Naive B cell (primary cell): Measurements from ENCODE around the gene ALDH1L1. TPM values are rescaled to one million over a fixed set of nuclear protein-coding genes. Genes with fewer than 3 reads are reported as not detected.

Experiments used
- ATAC-seq, 2 donors: fragments of 150-1000 bp; cut with Tn5 transposase; 2 replicates each; pipeline ENCODE4 v1.10.0; 2021; ENCODE audit warnings: low read depth in 2 of 2, mild to moderate bottlenecking in 2 of 2, moderate library complexity in 2 of 2
- DNase-seq: peaks from one replicate; pipeline ENCODE4 v3.0.0; 2022
- H3K27ac Mint-ChIP-seq, 6 donors: one replicate each; pipeline ENCODE4 v1.8.0; 2020 to 2022; ENCODE audit warnings: mild to moderate bottlenecking in 6 of 6, mixed read lengths in 6 of 6, moderate library complexity in 5 of 6, inconsistent platforms in 2 of 6
- H3K27me3 Mint-ChIP-seq, 3 donors: one replicate each; pipeline ENCODE4 v1.8.0; 2021 to 2022; ENCODE audit warnings: mixed read lengths in 3 of 3, mild to moderate bottlenecking in 1 of 3
- H3K36me3 Mint-ChIP-seq, 2 donors: one replicate each; pipeline ENCODE4 v1.8.0; 2020 to 2022; ENCODE audit warnings: mixed read lengths in 2 of 2, inconsistent platforms in 1 of 2, mild to moderate bottlenecking in 1 of 2
- H3K4me1 Mint-ChIP-seq, 3 donors: one replicate each; pipeline ENCODE4 v1.8.0; 2020 to 2022; ENCODE audit warnings: mixed read lengths in 3 of 3, inconsistent platforms in 1 of 3, mild to moderate bottlenecking in 1 of 3, moderate library complexity in 1 of 3
- H3K4me3 Mint-ChIP-seq, 8 donors: one replicate each; pipeline ENCODE4 v1.8.0; 2020 to 2022; ENCODE audit warnings: mild to moderate bottlenecking in 8 of 8, mixed read lengths in 8 of 8, moderate library complexity in 8 of 8, inconsistent platforms in 2 of 8
- H3K9me3 Mint-ChIP-seq, 7 donors: one replicate each; pipeline ENCODE4 v1.8.0; 2020 to 2022; ENCODE audit warnings: mixed read lengths in 7 of 7, mild to moderate bottlenecking in 5 of 7, inconsistent platforms in 2 of 7, moderate library complexity in 1 of 7
- polyA plus RNA-seq, 6 donors: library from polyadenylated mRNA; unstranded; fragments of 300-500 nt; fragmentation: Illumina TruSeq; gene quantifications; one replicate each; pipeline ENCODE4 v1.2.3, GENCODE V29; 2021; ENCODE audit warnings: low read depth in 6 of 6

The ALDH1L1 gene
- under 1 TPM in 1 of 6 donors, not detected in 5; 0.08 TPM for polyA plus RNA-seq

- H3K4me3 Mint-ChIP-seq = peak within 1 kb of the TSS in 1 of 8 donors; percentile 40
- peaks cover 6 to 12% (median 6%) of the 10 kb centered on the region in 3 donors for H3K4me1 Mint-ChIP-seq
- H3K9me3 Mint-ChIP-seq = peaks cover 0 to 4% (median 0%) of the 10 kb centered on the region in 7 donors
- H3K36me3 Mint-ChIP-seq = peaks cover 0 to 20% of the 10 kb centered on the region in 2 donors
- DNase-seq = no peak
- peaks cover 40 to 63% (median 52%) of the 10 kb centered on the region in 3 donors for H3K27me3 Mint-ChIP-seq
- ATAC-seq = no peak
- peak within 1 kb of the TSS in 1 of 6 donors; percentile 51 for H3K27ac Mint-ChIP-seq
These were observed at the start of gene ALDH1L1 for GRCh38 chr3:126180477-126181397. ALDH1L1 (minus strand) TSS chr3:126180586; CDS start chr3:126160979, 19,607 bp downstream.

- H3K27me3 Mint-ChIP-seq = peaks cover 0 to 8% (median 5%) of the 10 kb centered on the region in 3 donors
- H3K4me1 Mint-ChIP-seq = no peaks in the 10 kb centered on the region
- no peak for ATAC-seq
- no peak overlapping the region for H3K27ac Mint-ChIP-seq
- no peak overlapping the region for H3K4me3 Mint-ChIP-seq
- H3K36me3 Mint-ChIP-seq = peaks cover 0 to 2% of the 10 kb centered on the region in 2 donors
- no peak for DNase-seq
- H3K9me3 Mint-ChIP-seq = peaks cover 0 to 27% (median 11%) of the 10 kb centered on the region in 7 donors
These were observed 46.0 kb upstream of the ALDH1L1 start for GRCh38 chr3:126226374-126226773.

GRCh38 chr3:126216416-126216815 is 36.0 kb upstream of the ALDH1L1 start:
- Mint-ChIP-seq H3K27ac (no peak overlapping the region), H3K9me3 (peaks cover 0 to 22% (median 6%) of the 10 kb centered on the region in 7 donors), H3K4me1 (peaks cover 6 to 14% (median 11%) of the 10 kb centered on the region in 3 donors), H3K36me3 (peaks cover 0 to 14% of the 10 kb centered on the region in 2 donors), H3K27me3 (peaks cover 31 to 78% (median 50%) of the 10 kb centered on the region in 3 donors), H3K4me3 (no peak overlapping the region)
- ATAC-seq = no peak
- DNase-seq = no peak

- no peak overlapping the region for H3K27ac Mint-ChIP-seq
- no peak for DNase-seq
- peak overlapping the region in 3 of 8 donors; percentile 47 to 75 (median 52) for H3K4me3 Mint-ChIP-seq
- H3K36me3 Mint-ChIP-seq = peaks cover 0 to 14% of the 10 kb centered on the region in 2 donors
- peaks cover 6 to 14% (median 11%) of the 10 kb centered on the region in 3 donors for H3K4me1 Mint-ChIP-seq
- peaks cover 0 to 1% (median 0%) of the 10 kb centered on the region in 7 donors for H3K9me3 Mint-ChIP-seq
- H3K27me3 Mint-ChIP-seq = peaks cover 46 to 86% (median 75%) of the 10 kb centered on the region in 3 donors
- ATAC-seq = no peak
These were observed 33.1 kb upstream of the ALDH1L1 start for GRCh38 chr3:126213379-126214028.

- Mint-ChIP-seq H3K27me3 (peaks cover 51 to 93% (median 82%) of the 10 kb centered on the region in 3 donors), H3K9me3 (no peaks in the 10 kb centered on the region), H3K27ac (no peak overlapping the region), H3K36me3 (peaks cover 0 to 14% of the 10 kb centered on the region in 2 donors), H3K4me1 (peaks cover 6 to 14% (median 11%) of the 10 kb centered on the region in 3 donors), H3K4me3 (peak overlapping the region; percentile 26 to 84 (median 76))
- DNase-seq (no peak), ATAC-seq (no peak)
These were observed 32.4 kb upstream of the ALDH1L1 start for GRCh38 chr3:126212620-126213378.

GRCh38 chr3:126212250-126212619 is 31.8 kb upstream of the ALDH1L1 start:
- peaks cover 6 to 14% (median 11%) of the 10 kb centered on the region in 3 donors for H3K4me1 Mint-ChIP-seq
- DNase-seq = no peak
- H3K27ac Mint-ChIP-seq = peak overlapping the region in 1 of 6 donors; percentile 74
- no peak for ATAC-seq
- peak overlapping the region in 5 of 8 donors; percentile 26 to 82 (median 75) for H3K4me3 Mint-ChIP-seq
- no peaks in the 10 kb centered on the region for H3K9me3 Mint-ChIP-seq
- peaks cover 56 to 92% (median 87%) of the 10 kb centered on the region in 3 donors for H3K27me3 Mint-ChIP-seq
- peaks cover 0 to 14% of the 10 kb centered on the region in 2 donors for H3K36me3 Mint-ChIP-seq

GRCh38 chr3:126211569-126211968 is 31.2 kb upstream of the ALDH1L1 start:
- Mint-ChIP-seq H3K36me3 (peaks cover 0 to 14% of the 10 kb centered on the region in 2 donors), H3K27me3 (peaks cover 49 to 85% (median 82%) of the 10 kb centered on the region in 3 donors), H3K4me1 (peaks cover 6 to 14% (median 11%) of the 10 kb centered on the region in 3 donors), H3K9me3 (no peaks in the 10 kb centered on the region), H3K27ac (no peak overlapping the region), H3K4me3 (peak overlapping the region in 1 of 8 donors; percentile 77)
- DNase-seq (no peak), ATAC-seq (no peak)

- peaks cover 0 to 14% of the 10 kb centered on the region in 2 donors for H3K36me3 Mint-ChIP-seq
- H3K4me1 Mint-ChIP-seq = peaks cover 6 to 14% (median 11%) of the 10 kb centered on the region in 3 donors
- no peaks in the 10 kb centered on the region for H3K9me3 Mint-ChIP-seq
- no peak overlapping the region for H3K4me3 Mint-ChIP-seq
- DNase-seq (no peak), ATAC-seq (no peak)
- H3K27ac Mint-ChIP-seq = no peak overlapping the region
- peaks cover 51 to 75% (median 72%) of the 10 kb centered on the region in 3 donors for H3K27me3 Mint-ChIP-seq
These were observed 30.2 kb upstream of the ALDH1L1 start for GRCh38 chr3:126210606-126211005.

- Mint-ChIP-seq H3K4me1 (peaks cover 6 to 14% (median 11%) of the 10 kb centered on the region in 3 donors), H3K36me3 (peaks cover 0 to 14% of the 10 kb centered on the region in 2 donors), H3K9me3 (no peaks in the 10 kb centered on the region), H3K4me3 (no peak overlapping the region), H3K27me3 (peaks cover 45 to 74% (median 72%) of the 10 kb centered on the region in 3 donors), H3K27ac (no peak overlapping the region)
- no peak for DNase-seq
- ATAC-seq = no peak
These were observed 29.4 kb upstream of the ALDH1L1 start for GRCh38 chr3:126209741-126210140.

- Mint-ChIP-seq H3K27ac (no peak overlapping the region), H3K4me3 (no peak overlapping the region), H3K27me3 (peaks cover 40 to 67% (median 66%) of the 10 kb centered on the region in 3 donors), H3K36me3 (peaks cover 0 to 14% of the 10 kb centered on the region in 2 donors), H3K9me3 (no peaks in the 10 kb centered on the region), H3K4me1 (peaks cover 6 to 14% (median 11%) of the 10 kb centered on the region in 3 donors)
- DNase-seq (no peak), ATAC-seq (no peak)
These were observed 28.3 kb upstream of the ALDH1L1 start for GRCh38 chr3:126208606-126209256.

GRCh38 chr3:126208182-126208581 is 27.8 kb upstream of the ALDH1L1 start:
- DNase-seq = no peak
- Mint-ChIP-seq H3K27ac (no peak overlapping the region), H3K4me1 (peaks cover 6 to 12% (median 11%) of the 10 kb centered on the region in 3 donors), H3K4me3 (no peak overlapping the region), H3K9me3 (no peaks in the 10 kb centered on the region), H3K36me3 (peaks cover 0 to 14% of the 10 kb centered on the region in 2 donors), H3K27me3 (peaks cover 40 to 63% (median 62%) of the 10 kb centered on the region in 3 donors)
- ATAC-seq = no peak

- H3K36me3 Mint-ChIP-seq = peaks cover 0 to 7% of the 10 kb centered on the region in 2 donors
- H3K4me1 Mint-ChIP-seq = peaks cover 0 to 7% (median 5%) of the 10 kb centered on the region in 3 donors
- peaks cover 38 to 60% (median 58%) of the 10 kb centered on the region in 3 donors for H3K27me3 Mint-ChIP-seq
- no peak overlapping the region for H3K27ac Mint-ChIP-seq
- no peak for ATAC-seq
- no peak overlapping the region for H3K4me3 Mint-ChIP-seq
- no peaks in the 10 kb centered on the region for H3K9me3 Mint-ChIP-seq
- DNase-seq = no peak
These were observed 26.8 kb upstream of the ALDH1L1 start for GRCh38 chr3:126207166-126207565.
